Gastroesophageal sphincter (tissue), 3 donors: Measurements from ENCODE around the gene WNT7B.

Experiments
- CTCF ChIP-seq, 4 experiments: fragments of 200-600 bp in 2 of 4; fragments of 450-650 bp in 2 of 4; sonication (generic) in 1 of 4; IDR thresholded peaks; one replicate each; pipeline ENCODE4 v1.5.1; 2017 to 2019; ENCODE audit warnings: antibody characterized with exemption in 4 of 4, mild to moderate bottlenecking in 2 of 4, moderate library complexity in 2 of 4
- EP300 ChIP-seq: sonication (generic); formaldehyde crosslinking; IDR thresholded peaks from one replicate; pipeline ENCODE4 v1.6.1; 2017; ENCODE audit warnings: antibody characterized with exemption, mild to moderate bottlenecking
- POLR2A ChIP-seq, 2 donors: fragments of 450-650 bp; IDR thresholded peaks; one replicate each; pipeline ENCODE4 v1.6.1; 2017; ENCODE audit warnings: antibody characterized with exemption in 2 of 2, mild to moderate bottlenecking in 2 of 2, moderate library complexity in 1 of 2

GRCh38 chr22:45917700-45918458 is 59.1 kb downstream of the WNT7B start:
- TF ChIP-seq POLR2A (IDR thresholded peaks at IDR 0.05) (no peak), CTCF (IDR thresholded peaks at IDR 0.05) (no peak), EP300 (no peak)
